HCT116 (cell line): ENCODE results near the gene PITHD1. TPM values are rescaled to one million over a fixed set of nuclear protein-coding genes. Genes with fewer than 3 reads are reported as not detected.

Experiments used
- ATAC-seq: fragments of 200-7000 bp; cut with Tn5 transposase; 2 replicates; pipeline ENCODE4 v1.9.1; 2020; ENCODE audit warnings: mild to moderate bottlenecking, moderate library complexity
- BruUV-seq: library from RNA; stranded (reverse); fragments of 400-500 nt; replicated peaks from 2 replicates; lab custom pipeline; 2021; lab: Mats Ljungman, UMichigan
- CTCF ChIA-PET: fragments of 300-600 bp; sonication (Branson Sonifier 250); formaldehyde crosslinking; loops from one replicate; lab custom pipeline; 2021; ENCODE audit warnings: antibody characterized with exemption; lab: Charles Lee
- POLR2A ChIA-PET: fragments of 300-600, 350-600 bp; sonication (Branson Sonifier 250); formaldehyde crosslinking; loops from one replicate; lab custom pipeline; 2021; ENCODE audit warnings: antibody characterized with exemption; lab: Charles Lee
- RAD21 ChIA-PET, 2 experiments: fragments of 300-600 bp; sonication (Branson Sonifier 250); formaldehyde crosslinking; loops; one replicate each; lab custom pipeline; 2023; ENCODE audit warnings: low total read pairs in 2 of 2; ENCODE audit not compliant: uncharacterized antibody in 2 of 2, unreplicated experiment in 2 of 2, low non-redundant PET in 1 of 2; lab: Charles Lee
- DNase-seq: peaks from one replicate; pipeline ENCODE4 v3.0.0-alpha.2; 2010; ENCODE audit warnings: low read depth, low spot score
- H2AFZ ChIP-seq: fragments of 200-600 bp; shearing (Covaris generic), sonication (generic); 2 replicates; pipeline ENCODE4 v1.6.1; 2017; ENCODE audit warnings: low read depth, mixed run types, mixed read lengths, antibody characterized with exemption, low read length; ENCODE audit not compliant: poor library complexity, severe bottlenecking
- H3K27ac ChIP-seq: 2 replicates; pipeline ENCODE4 v1.5.1; 2012; ENCODE audit warnings: low read depth, low read length
- H3K27me3 ChIP-seq: fragments of 200-600 bp; sonication (generic); 2 replicates; pipeline ENCODE4 v1.6.1; 2016; ENCODE audit warnings: mixed run types, low read length, mixed read lengths; ENCODE audit not compliant: insufficient read depth
- H3K36me3 ChIP-seq, 2 experiments: fragments of 200-500 bp in 1 of 2; fragments of 200-600 bp in 1 of 2; sonication (Bioruptor generic) in 1 of 2; sonication (generic) in 1 of 2; 2 replicates each; pipeline versions ENCODE4 v1.5.1 to v1.6.1; 2014 to 2016; ENCODE audit warnings: low read length in 2 of 2, inconsistent platforms in 1 of 2, mixed read lengths in 1 of 2, mixed run types in 1 of 2; ENCODE audit not compliant: insufficient read depth in 2 of 2, control insufficient read depth in 1 of 2
- H3K4me1 ChIP-seq, 2 experiments: fragments of 200-600 bp in 1 of 2; sonication (generic) in 1 of 2; 2 replicates each; pipeline versions ENCODE4 v1.5.1 to v1.6.1; 2012 to 2017; ENCODE audit warnings: low read length in 2 of 2, inconsistent platforms in 1 of 2, mild to moderate bottlenecking in 1 of 2, mixed read lengths in 1 of 2, mixed run types in 1 of 2, moderate library complexity in 1 of 2; ENCODE audit not compliant: insufficient read depth in 2 of 2, control insufficient read depth in 1 of 2
- H3K4me2 ChIP-seq: fragments of 200-600 bp; sonication (generic); 2 replicates; pipeline ENCODE4 v1.6.1; 2017; ENCODE audit warnings: mixed run types, low read length, mixed read lengths
- H3K4me3 ChIP-seq, 2 experiments: fragments of 200-600 bp in 1 of 2; sonication (generic) in 1 of 2; replicated peaks in 1 of 2; 2 replicates each; pipeline ENCODE4 v1.5.1; 2011 to 2016; ENCODE audit warnings: low read length in 2 of 2, control low read depth in 1 of 2, low read depth in 1 of 2, mild to moderate bottlenecking in 1 of 2, mixed read lengths in 1 of 2, mixed run types in 1 of 2
- H3K79me2 ChIP-seq: fragments of 200-600 bp; sonication (generic); 2 replicates; pipeline ENCODE4 v1.6.1; 2017; ENCODE audit warnings: mild to moderate bottlenecking, mixed run types, low read length, moderate library complexity, mixed read lengths; ENCODE audit not compliant: insufficient read depth
- H3K9ac ChIP-seq: fragments of 200-600 bp; sonication (generic); 2 replicates; pipeline ENCODE4 v1.6.1; 2016; ENCODE audit warnings: low read length, mixed read lengths
- H3K9me2 ChIP-seq: fragments of 200-600 bp; sonication (generic), shearing (Covaris generic); 2 replicates; pipeline ENCODE4 v1.6.1; 2017; ENCODE audit warnings: mixed run types, mild to moderate bottlenecking, moderate library complexity; ENCODE audit not compliant: insufficient read depth
- H3K9me3 ChIP-seq, 2 experiments: fragments of 200-500 bp in 1 of 2; fragments of 200-600 bp in 1 of 2; sonication (Bioruptor generic) in 1 of 2; sonication (generic) in 1 of 2; 2 replicates each; pipeline ENCODE4 v1.6.1; 2014 to 2017; ENCODE audit warnings: low read length in 2 of 2, mixed read lengths in 2 of 2, inconsistent platforms in 1 of 2, low read depth in 1 of 2, mild to moderate bottlenecking in 1 of 2, mixed run types in 1 of 2, moderate library complexity in 1 of 2; ENCODE audit not compliant: control insufficient read depth in 1 of 2, insufficient read depth in 1 of 2
- H4K20me1 ChIP-seq: fragments of 200-600 bp; sonication (generic), shearing (Covaris generic); 2 replicates; pipeline ENCODE4 v1.6.1; 2017; ENCODE audit warnings: mixed run types, mild to moderate bottlenecking, moderate library complexity; ENCODE audit not compliant: insufficient read depth
- CEBPB ChIP-seq: IDR thresholded peaks from 2 replicates; pipeline ENCODE4 v1.6.1; 2012; ENCODE audit warnings: low read depth
- CTCF ChIP-seq, 3 experiments: fragments of 200-600 bp in 1 of 3; sonication (generic) in 1 of 3; IDR thresholded peaks in 2 of 3; conservative IDR thresholded peaks in 1 of 3; 2 replicates each; pipeline ENCODE4 v1.5.1; 2012 to 2017; ENCODE audit warnings: low read depth in 2 of 3, low read length in 2 of 3, antibody characterized with exemption in 1 of 3, borderline replicate concordance in 1 of 3, control low read depth in 1 of 3, mild to moderate bottlenecking in 1 of 3, mixed read lengths in 1 of 3, mixed run types in 1 of 3, moderate library complexity in 1 of 3; ENCODE audit not compliant: insufficient read depth in 1 of 3
- EGR1 ChIP-seq: IDR thresholded peaks from 2 replicates; pipeline ENCODE4 v1.6.1; 2012; ENCODE audit warnings: low read depth
- RAD21 ChIP-seq: IDR thresholded peaks from 2 replicates; pipeline ENCODE4 v1.6.1; 2012; ENCODE audit warnings: low read depth, mild to moderate bottlenecking
- SIN3A ChIP-seq: IDR thresholded peaks from 2 replicates; pipeline ENCODE4 v1.6.1; 2012; ENCODE audit warnings: low read depth
- TCF7L2 ChIP-seq: IDR thresholded peaks from 2 replicates; pipeline ENCODE4 v1.7.0; 2011; ENCODE audit warnings: borderline replicate concordance, inconsistent platforms; ENCODE audit not compliant: insufficient read depth, insufficient read length; ENCODE audit errors: extremely low read depth
- ZBTB33 ChIP-seq: IDR thresholded peaks from 2 replicates; pipeline ENCODE4 v1.6.1; 2011; ENCODE audit warnings: mild to moderate bottlenecking, low read length, moderate library complexity; ENCODE audit not compliant: insufficient replicate concordance; ENCODE audit errors: extremely low read depth
- ZNF274 ChIP-seq: fragments of 200-500 bp; sonication (Bioruptor generic); IDR thresholded peaks from 2 replicates; pipeline ENCODE4 v1.6.1; 2014; ENCODE audit warnings: mild to moderate bottlenecking, low read depth, low read length, inconsistent platforms
- intact Hi-C: fragments of 100-400 bp; cut with micrococcal nuclease; formaldehyde crosslinking; loops from 2 replicates; pipeline ENCODE4 v1.10.0; 2022
- total RNA-seq: library from RNA; stranded (reverse); gene quantifications from one replicate; pipeline ENCODE4 v1.2.1, GENCODE V29; 2021; ENCODE audit not compliant: unreplicated experiment
- TF ChIP-seq, protein P1 (sequence below): IDR thresholded peaks from 2 replicates; pipeline ENCODE4 v1.6.1; 2012; ENCODE audit warnings: low read depth
- TF ChIP-seq, protein P2 (sequence below): IDR thresholded peaks from 2 replicates; pipeline ENCODE4 v1.6.1; 2012
- TF ChIP-seq, protein P3 (sequence below): IDR thresholded peaks from 2 replicates; pipeline ENCODE4 v1.6.1; 2012

PITHD1 gene
- total RNA-seq, 1 experiment from 2014 or later: 57.2 TPM

GRCh38 chr1:23777979-23778814 is at the start of gene PITHD1 (continued):
- TF ChIP-seq, protein P1, sequence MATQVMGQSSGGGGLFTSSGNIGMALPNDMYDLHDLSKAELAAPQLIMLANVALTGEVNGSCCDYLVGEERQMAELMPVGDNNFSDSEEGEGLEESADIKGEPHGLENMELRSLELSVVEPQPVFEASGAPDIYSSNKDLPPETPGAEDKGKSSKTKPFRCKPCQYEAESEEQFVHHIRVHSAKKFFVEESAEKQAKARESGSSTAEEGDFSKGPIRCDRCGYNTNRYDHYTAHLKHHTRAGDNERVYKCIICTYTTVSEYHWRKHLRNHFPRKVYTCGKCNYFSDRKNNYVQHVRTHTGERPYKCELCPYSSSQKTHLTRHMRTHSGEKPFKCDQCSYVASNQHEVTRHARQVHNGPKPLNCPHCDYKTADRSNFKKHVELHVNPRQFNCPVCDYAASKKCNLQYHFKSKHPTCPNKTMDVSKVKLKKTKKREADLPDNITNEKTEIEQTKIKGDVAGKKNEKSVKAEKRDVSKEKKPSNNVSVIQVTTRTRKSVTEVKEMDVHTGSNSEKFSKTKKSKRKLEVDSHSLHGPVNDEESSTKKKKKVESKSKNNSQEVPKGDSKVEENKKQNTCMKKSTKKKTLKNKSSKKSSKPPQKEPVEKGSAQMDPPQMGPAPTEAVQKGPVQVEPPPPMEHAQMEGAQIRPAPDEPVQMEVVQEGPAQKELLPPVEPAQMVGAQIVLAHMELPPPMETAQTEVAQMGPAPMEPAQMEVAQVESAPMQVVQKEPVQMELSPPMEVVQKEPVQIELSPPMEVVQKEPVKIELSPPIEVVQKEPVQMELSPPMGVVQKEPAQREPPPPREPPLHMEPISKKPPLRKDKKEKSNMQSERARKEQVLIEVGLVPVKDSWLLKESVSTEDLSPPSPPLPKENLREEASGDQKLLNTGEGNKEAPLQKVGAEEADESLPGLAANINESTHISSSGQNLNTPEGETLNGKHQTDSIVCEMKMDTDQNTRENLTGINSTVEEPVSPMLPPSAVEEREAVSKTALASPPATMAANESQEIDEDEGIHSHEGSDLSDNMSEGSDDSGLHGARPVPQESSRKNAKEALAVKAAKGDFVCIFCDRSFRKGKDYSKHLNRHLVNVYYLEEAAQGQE: no peak
- TF ChIP-seq ZNF274 (no peak), CEBPB (no peak)
- TF ChIP-seq, protein P2, sequence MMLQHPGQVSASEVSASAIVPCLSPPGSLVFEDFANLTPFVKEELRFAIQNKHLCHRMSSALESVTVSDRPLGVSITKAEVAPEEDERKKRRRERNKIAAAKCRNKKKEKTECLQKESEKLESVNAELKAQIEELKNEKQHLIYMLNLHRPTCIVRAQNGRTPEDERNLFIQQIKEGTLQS: no peak

- POLR2A ChIA-PET: interaction anchor here (0.7 kb wide), 1 partner anchor 41 kb away, joined by 8 read pairs; the partner anchor contains the start of gene RPL11
- Histone ChIP-seq H3K9me2 (no peaks in the 10 kb centered on the region), H3K27ac (no peak overlapping the region), H3K36me3 (no peaks in the 10 kb centered on the region), H3K4me2 (peak overlapping the region; percentile 30; the same call in 1 of the 2 replicates), H3K9me3 (no peaks in the 10 kb centered on the region), H3K9ac (no peak overlapping the region), H3K4me1 (peaks cover 5 to 24% of the 10 kb centered on the region in 2 experiments; a peak in 3 of 4 replicates), H4K20me1 (no peaks in the 10 kb centered on the region), H2AFZ (no peak overlapping the region), H3K4me3 (no peak overlapping the region), H3K27me3 (no peaks in the 10 kb centered on the region), H3K79me2 (peaks cover 24% of the 10 kb centered on the region)
- DNase-seq (no peak), ATAC-seq (no peak)
- RAD21 ChIA-PET: no interaction called here
- CTCF ChIA-PET: interaction anchor here (1.0 kb wide), 1 partner anchor 14 kb away, joined by 4 read pairs; no protein-coding TSS in a partner anchor
- intact Hi-C loops: no loop called here
- BruUV-seq: no TSS peak
- no peak for TF ChIP-seq CTCF (IDR thresholded peaks at IDR 0.05 in 2 of 3, conservative IDR thresholded peaks at IDR 0.05 in 1 of 3; ENCODE audit: borderline replicate concordance in 1 of 3, insufficient read depth in 1 of 3, low read depth in 2 of 3, low read length in 2 of 3)
- TF ChIP-seq RAD21: no peak
- no peak for TF ChIP-seq CEBPB
- TF ChIP-seq TCF7L2: no peak
- TF ChIP-seq, protein P2: no peak
- TF ChIP-seq ZNF274: no peak
- no peak for TF ChIP-seq EGR1
- TF ChIP-seq, protein P3, sequence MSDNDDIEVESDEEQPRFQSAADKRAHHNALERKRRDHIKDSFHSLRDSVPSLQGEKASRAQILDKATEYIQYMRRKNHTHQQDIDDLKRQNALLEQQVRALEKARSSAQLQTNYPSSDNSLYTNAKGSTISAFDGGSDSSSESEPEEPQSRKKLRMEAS: no peak
- no peak for TF ChIP-seq SIN3A
- no peak for TF ChIP-seq ZBTB33
These were observed 45.6 kb upstream of the PITHD1 start for GRCh38 chr1:23732363-23733224.
